Measurements from ENCODE around the gene MUTYH.

GRCh38 chr1:45282351-45282750, 57.9 kb downstream of the MUTYH start:
- TF ChIP-seq EZH2phosphoT487 (IDR thresholded peaks at IDR 0.05; ENCODE audit: insufficient read depth, low read depth) (no peak), EZH2 (IDR thresholded peaks at IDR 0.05; ENCODE audit: insufficient read depth, poor library complexity, severe bottlenecking) (no peak)

Measured in GM23248 (cell line).